CD4-positive, alpha-beta T cell treated with Interleukin-21 for 1 hour (primary cell): ENCODE data around the gene CHRNG.
"Not testable (repeated sequence)": the region's sequence is repeated elsewhere in the genome, so short reads cannot be mapped to it uniquely, and the experiment has no call there.

Experiments
- DNase-seq: peaks from one replicate; pipeline ENCODE4 v3.0.0-alpha.2; 2020

The CHRNG gene

DNA sequence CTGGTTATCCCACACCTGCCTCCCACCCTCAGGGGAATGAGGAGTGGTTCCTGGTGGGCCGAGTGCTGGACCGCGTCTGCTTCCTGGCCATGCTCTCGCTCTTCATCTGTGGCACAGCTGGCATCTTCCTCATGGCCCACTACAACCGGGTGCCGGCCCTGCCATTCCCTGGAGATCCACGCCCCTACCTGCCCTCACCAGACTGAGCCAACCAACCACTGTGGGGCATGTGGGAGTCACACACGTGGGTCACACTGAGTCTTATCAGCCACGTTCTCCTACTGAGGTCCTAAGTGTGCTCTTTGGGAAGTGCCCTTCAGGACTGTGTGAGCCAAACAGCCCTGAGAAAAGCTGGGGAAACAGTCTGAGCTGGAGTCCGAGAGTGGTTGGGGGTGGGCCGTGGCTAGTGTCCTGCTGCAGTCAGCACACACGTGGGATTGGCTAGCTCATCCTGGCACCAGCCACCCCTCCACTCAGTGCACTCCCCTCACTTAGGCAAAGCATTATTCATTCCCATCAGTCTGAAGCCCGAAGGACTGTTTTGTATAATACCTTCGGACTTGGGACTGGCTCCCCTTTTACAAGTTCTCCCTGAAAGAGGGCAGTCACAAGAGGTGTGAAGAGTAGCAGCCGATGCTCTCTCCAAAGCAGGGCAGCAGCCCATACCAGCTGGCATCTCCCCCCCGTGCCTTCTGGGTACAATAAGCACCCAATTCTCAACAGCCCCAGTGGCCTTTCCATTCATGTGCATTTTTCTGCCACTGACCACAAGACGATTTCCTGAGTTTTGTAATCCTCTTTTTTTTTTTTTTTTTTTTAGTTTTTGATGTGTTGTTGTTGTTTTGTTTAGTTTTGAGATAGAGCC, 6.3 kb downstream of the CHRNG start:
- DNase-seq: no peak

DNA sequence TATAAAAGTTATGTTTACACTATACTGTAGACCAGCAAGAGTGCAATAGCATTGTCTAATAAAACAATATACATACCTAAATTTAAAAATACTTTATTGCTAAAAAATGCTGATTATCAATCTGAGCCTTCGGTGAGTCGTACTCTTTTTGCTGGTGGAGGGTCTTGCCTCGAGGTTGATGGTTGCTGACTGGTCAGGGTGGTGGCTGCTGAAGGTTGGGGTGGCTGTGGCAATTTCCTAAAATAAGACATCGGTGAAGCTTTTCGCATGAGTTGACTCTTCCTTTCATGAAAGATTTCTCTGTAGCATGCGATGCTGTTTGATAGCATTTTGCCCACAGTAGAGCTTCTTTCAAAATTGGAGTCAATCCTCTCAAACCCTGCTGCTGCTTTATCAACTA, 8.5 kb downstream of the CHRNG start:
- no peak for DNase-seq

GRCh38 chr2:232549655-232550353, 10.3 kb downstream of the CHRNG start:
- DNase-seq: no peak

GRCh38 chr2:232550354-232551249, 11.1 kb downstream of the CHRNG start, which contains the start of the genes EIF4E2 and TIGD1:
TSS of gene EIF4E2 (plus strand) at chr2:232550689. CDS start at chr2:232550725, 36 bp downstream.
TSS of gene TIGD1 (minus strand) at chr2:232550557. CDS start at chr2:232549882, 675 bp downstream.
- peak; percentile 91 for DNase-seq

DNA sequence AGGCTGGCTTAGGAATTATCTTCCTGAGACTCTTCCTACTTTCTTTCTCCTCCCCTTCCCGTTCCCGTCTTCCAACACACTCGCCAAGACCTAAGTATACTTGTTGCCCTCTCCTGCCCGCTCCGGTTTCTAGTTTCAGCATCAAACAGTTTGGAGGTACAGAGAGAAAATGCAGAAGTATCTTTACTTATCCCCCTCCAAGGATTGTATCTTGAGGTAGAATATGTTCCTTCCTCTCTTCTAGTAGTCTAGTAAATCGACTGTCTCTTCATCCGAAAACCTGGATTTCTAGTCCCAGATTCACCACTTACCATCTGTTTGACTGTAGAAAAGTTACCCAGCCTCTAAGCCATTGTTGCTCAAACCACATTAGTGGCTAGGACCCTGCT, 11.8 kb downstream of the CHRNG start:
- DNase-seq: peak; percentile 12

DNA sequence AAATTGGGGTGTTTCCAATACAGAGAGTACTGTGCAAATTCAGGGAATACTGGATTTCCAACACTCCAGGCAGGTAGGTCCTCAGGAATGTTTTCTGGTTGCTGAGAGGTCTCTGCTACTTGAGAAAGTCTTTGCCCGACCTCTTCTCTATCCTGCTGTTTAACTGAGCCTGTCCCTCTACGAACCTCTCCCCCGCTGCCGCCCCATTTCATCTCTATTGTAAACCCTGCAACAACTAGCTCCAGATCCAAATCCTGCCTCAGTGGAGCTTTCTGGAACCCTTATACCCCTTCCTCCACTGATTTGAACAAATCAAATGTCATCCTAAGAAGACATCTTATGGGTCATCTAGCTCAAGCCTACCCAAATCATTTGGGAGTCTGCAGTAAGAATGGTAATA, 12.3 kb downstream of the CHRNG start:
- no peak for DNase-seq

GRCh38 chr2:232556426-232556825, 16.9 kb downstream of the CHRNG start:
- no peak for DNase-seq

- DNase-seq: no peak
These were observed 23.1 kb downstream of the CHRNG start for GRCh38 chr2:232562515-232563151.

GRCh38 chr2:232563580-232563979, 24.1 kb downstream of the CHRNG start:
- DNase-seq: no peak

DNA sequence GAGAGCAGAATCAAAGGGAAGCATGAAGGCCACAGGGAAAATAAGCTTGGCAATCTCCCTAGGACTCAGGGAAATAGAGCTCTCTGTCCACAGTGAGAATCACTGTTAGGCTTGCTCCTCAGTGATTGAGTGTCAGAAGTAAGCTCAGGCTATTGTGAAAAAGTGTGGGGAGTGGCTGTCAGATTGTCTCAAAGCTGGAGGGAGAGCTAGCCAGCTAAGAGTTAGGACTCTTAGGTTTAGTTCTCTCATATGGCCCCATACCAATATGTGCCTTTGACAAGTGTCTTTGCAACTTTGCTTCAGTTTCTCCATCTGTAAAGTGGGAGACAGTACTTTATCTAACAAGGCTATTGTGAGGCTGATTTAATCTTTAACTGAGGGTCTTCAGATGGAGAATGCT, 28.2 kb downstream of the CHRNG start:
- DNase-seq: no peak

DNA sequence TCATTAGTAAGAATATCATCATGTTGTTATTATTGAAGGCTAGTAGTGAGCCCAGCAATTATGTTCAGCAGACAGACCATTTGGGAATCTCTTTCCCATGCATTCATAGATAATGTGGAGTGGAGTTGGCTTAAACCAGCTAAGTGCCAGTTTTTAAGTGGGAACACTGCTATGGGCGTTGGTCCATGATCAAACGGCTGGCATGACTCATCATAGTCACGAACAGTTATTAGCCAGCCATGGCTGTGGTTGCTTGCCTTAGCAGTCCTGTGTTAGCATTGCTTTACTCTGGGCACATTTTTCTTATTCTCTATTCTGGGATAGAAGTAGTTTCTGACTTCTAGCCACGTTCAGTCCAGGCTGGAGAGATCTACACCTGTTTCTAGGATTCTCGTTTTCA, 28.7 kb downstream of the CHRNG start:
- DNase-seq: no peak

GRCh38 chr2:232569541-232569940, 30.0 kb downstream of the CHRNG start:
- DNase-seq: no peak

DNA sequence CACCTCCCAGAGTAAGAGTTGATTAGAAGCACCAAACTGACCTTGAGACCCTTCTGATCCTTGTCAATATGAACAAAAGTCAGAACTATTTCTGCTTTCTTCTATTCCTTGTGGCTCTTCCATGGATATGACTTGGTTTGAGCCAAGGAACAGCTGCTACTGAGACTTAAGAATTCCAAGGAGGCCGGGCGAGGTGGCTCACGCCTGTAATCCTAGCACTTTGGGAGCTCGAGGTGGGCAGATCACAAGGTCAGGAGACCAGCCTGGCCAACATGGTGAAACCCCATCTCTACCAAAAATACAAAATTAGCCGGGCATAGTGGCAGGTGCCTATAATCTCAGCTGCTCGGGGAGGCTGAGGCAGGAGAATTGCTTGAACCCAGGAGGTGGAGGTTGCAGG, 31.0 kb downstream of the CHRNG start:
- DNase-seq: not testable (repeated sequence)

DNA sequence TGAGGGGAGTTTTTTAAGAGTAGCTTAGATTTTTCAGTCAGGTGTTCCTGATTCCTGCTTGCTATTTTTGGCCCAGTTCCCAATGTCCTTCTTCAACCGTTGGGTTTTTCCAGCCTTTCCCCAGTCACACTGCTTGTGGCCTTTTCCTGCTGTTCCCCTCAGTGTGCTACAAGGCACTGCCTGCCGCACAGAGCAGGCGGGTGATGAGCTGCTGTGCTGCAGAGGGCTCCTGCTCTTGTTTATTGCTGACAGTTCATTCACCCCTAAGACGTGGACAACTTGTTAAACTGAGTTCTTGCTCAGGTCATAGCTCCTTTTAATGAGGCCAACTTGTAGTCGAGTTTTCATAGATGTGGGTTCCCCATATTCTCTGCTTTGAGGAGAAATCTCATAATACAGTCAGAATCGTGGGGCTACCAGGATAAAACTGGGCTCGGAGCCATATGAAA, 31.6 kb downstream of the CHRNG start:
- no peak for DNase-seq

DNA sequence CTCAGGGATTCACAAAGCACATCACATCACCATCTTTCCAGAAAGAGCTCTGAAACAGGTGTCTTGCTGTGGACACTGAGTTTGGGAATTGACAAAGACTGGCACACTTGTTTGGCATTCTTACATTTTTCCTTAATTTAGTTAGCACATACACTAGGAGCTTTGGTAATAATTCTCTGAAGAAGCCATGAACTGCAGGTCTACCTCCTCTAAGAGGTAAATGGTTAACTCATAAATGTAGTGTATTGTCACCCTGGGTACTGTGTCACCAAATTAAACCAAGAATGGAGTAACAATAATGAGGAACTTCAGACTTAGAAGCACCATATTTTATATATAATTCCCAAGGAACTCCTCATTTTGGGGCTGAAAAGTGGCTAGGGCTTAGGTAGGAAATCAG, 33.5 kb downstream of the CHRNG start:
- no peak for DNase-seq

DNA sequence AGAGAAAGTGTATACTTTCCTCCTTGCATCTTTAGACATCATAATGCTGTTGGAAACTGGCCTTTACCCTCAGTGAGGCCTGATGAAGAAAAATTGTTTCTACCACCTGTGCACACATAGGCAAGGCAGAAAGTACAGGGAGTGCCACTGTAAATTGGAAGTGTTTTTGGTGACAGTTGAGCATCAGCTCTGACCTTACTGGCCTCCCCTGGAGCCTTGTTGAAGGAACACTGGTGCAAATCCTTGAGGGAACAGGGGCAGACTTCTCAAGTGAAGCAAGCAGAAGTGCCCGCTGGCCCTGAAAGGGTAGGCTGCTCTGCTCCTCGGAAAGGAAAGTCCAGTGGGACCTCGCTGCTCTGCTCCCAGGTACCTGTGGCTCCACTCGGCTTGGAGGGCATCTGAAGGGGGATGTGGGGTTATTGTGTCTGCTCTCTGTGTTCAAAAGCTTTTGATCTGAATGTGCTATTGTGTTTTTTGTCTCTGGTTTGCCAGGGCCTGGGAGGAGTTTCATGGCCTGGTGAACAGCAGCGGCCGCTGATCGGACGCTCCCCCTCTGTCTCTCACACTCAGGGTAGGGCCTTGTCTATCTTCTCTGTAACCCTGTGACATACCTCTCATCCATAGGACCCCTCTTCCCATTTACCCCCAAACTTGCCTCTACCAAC, 34.4 kb downstream of the CHRNG start:
- DNase-seq: no peak

- no peak for DNase-seq
These were observed 35.3 kb downstream of the CHRNG start for GRCh38 chr2:232574674-232575403.

DNA sequence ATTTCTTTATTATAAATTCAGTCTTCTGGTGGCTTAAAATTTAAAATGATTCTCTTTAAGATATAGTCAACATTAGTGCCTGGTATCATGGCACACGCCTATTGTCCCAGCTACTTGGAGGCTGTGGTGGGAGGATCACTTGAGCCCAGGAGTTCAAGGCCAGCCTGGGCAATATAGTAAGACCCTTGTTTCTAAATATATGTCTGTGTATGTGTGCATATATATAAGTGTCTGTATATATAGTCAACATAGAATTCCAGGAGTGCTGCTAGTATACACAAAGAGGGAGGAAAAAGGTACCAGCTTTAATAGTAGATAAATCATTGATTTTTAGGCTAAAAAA, 35.9 kb downstream of the CHRNG start:
- DNase-seq: no peak

DNA sequence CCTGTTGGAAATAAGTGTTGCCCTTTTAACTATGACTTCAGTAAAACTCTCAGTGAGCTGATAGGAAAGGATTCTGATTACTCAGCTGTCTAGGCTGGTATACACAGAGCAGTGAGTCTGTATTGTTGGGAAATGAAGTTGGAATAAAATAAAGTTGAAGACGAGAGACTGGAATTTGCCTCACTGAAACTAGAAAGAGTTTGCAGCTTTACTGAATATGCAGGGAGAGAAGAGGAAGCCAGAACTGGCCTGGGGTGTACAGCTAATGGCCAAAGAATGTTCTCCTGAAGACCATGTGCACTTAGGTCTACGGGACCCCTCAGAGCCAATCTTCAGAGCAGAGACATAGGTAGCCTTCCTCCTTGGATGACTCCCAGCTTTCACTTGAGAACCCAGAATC, 37.5 kb downstream of the CHRNG start:
- no peak for DNase-seq

DNA sequence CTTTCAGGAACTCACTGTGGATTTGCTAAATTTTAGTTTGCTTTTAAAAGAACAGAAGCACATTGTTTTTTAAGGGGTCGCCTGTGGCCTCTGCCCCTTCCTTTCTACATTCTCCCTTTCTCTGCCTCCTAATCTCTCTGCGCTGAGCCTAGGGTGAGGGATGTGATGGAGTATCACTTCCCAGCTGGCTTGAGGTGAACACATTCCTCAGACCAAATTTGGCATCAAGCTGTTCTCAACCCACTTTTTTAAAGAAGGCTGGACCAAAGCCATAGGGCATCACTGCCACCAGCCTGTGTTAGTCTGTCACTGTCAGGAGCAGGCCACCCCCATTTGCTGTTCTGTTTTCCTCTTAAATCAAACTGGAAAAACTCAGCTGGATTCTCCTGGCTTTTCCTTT, 38.3 kb downstream of the CHRNG start:
- no peak for DNase-seq

DNA sequence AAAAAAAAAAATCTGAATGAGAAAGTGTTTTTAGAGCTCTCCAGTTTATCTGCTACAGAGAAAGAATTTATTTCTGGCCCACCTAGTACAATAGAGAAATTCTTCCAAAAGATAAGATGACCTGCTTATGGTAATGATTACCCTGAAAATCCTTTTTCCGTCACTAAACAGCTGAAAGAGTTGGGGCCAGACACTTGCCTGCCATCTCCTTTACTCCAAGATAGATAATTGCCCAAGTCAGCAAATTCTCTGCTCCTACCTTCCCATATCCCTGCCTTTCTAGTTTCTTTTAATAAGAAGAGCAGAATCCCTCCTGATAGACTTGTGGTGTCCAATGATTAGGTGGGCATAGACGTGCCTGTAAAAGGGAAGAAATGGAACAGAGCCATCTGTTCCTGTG, 39.1 kb downstream of the CHRNG start:
- DNase-seq: no peak

DNA sequence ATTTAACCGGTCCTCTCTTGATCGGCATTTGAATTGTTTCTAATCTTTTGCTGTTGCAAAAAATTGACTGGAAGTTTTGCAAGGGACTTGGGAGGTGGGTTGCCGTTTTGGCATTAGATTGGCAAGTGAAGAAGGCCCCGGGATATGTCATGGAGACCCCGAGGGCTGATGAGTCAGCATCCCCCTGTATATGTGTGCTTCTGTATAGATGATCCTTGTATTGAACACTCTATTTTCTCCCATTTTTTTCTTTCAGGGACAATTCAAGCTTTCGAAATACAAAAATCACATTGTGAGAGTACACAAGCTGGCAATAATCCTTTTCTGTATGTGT, 41.1 kb downstream of the CHRNG start:
- no peak for DNase-seq
